ENCODE results near the gene ABI3BP. TPM values are rescaled to one million over a fixed set of nuclear protein-coding genes. Genes with fewer than 3 reads are reported as not detected.

The ABI3BP gene
- total and polyA plus RNA-seq, 2 experiments from 2014 or later: 0.42 to 0.57 TPM

DNA sequence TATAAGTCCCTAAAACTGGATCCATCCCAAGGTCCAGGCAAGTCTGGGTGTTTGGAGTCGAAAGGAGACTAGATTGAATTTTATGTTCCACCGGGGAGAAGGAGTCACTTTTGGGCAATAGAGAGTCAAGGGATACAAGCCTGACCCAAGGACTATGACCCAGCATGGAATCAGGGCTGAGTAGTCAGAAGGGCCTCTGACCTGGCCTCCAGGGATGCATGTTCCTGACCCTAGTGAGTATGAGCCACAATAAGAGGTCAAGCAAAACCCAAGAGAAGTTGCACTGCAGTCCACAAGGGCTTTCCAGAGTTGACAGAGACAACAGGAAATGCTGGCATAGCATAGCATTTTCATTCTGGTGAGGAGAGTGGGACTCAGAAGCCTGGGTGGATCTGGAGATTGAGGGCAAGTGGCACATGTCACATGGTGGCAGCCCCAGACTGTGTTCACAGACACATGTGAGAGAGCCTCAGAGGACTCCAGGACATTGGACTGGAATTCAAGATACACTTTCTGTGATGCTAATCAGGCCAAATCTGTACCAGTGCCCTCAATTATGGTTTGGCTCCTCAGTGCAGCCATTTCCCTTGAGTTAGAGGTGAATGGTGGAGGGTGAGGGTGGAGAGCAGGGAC is 217.0 kb downstream of the ABI3BP start:
- no peak overlapping the region for H3K27ac ChIP-seq (ENCODE audit: low read depth)
- no peaks in the 10 kb centered on the region for H3K36me3 Mint-ChIP-seq (ENCODE audit: low read depth)
- peaks cover 4% of the 10 kb centered on the region for H3K9me2 ChIP-seq (ENCODE audit: insufficient read depth)
- H3K4me3 ChIP-seq: no peak overlapping the region
- H3K4me1 ChIP-seq (ENCODE audit: insufficient read depth): no peaks in the 10 kb centered on the region
- H3K27me3 ChIP-seq (ENCODE audit: insufficient read depth): no peaks in the 10 kb centered on the region
- no peaks in the 10 kb centered on the region for H3K27me3 Mint-ChIP-seq (ENCODE audit: insufficient read depth, low read depth, poor library complexity)
- no peaks in the 10 kb centered on the region for H3K4me1 Mint-ChIP-seq
- H4K20me1 ChIP-seq (replicated peaks; ENCODE audit: insufficient read depth): no peaks in the 10 kb centered on the region
- no peaks in the 10 kb centered on the region for H3K9me3 Mint-ChIP-seq
- H3K79me2 ChIP-seq (replicated peaks; ENCODE audit: insufficient read depth): no peaks in the 10 kb centered on the region
- no peak overlapping the region for H2AFZ ChIP-seq
- no peaks in the 10 kb centered on the region for H3F3A ChIP-seq (replicated peaks; ENCODE audit: low read depth)
- no peak overlapping the region for H3K27ac Mint-ChIP-seq
- H3K4me3 Mint-ChIP-seq: no peak overlapping the region
- no peak for DNase-seq (ENCODE audit: low spot score)
- TF ChIP-seq JUNB (IDR thresholded peaks at IDR 0.05; ENCODE audit: unreplicated experiment): no peak
- no peak for TF ChIP-seq CREB1 (CRISPR knock-in tag; IDR thresholded peaks at IDR 0.05; ENCODE audit: low read depth)
- no peak for TF ChIP-seq NANOG (IDR thresholded peaks at IDR 0.05; ENCODE audit: borderline replicate concordance)
- no peak overlapping the region for H3K4me2 ChIP-seq
- no peak for ATAC-seq
- H3K36me3 ChIP-seq (ENCODE audit: insufficient read depth): no peaks in the 10 kb centered on the region

DNA sequence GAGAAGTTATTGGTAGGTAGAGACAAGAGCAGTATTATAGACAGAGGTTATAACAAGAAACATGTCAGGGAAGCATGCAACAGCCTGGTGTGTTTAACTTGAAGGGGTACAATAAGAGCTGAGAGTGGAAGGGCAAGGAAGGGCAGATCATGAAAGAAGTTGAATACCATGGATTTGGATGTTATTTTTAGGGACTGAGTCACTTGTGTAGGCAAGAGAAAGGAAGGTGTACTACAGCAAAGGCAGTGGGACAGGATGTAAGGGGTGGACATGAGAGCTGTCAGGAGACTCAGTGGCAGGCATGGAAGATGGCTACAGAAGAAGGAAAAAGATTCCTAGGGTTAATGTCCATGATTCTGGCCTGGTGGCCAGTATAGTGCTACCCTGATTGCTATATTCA is 217.6 kb downstream of the ABI3BP start:
- DNase-seq (ENCODE audit: low spot score) (no peak), ATAC-seq (no peak)
- Mint-ChIP-seq H3K4me1 (peaks cover 2% of the 10 kb centered on the region; the same call in 2 of the 3 replicates), H3K9me3 (no peaks in the 10 kb centered on the region), H3K36me3 (ENCODE audit: low read depth) (no peaks in the 10 kb centered on the region), H3K27ac (no peak overlapping the region), H3K27me3 (ENCODE audit: insufficient read depth, low read depth, poor library complexity) (no peaks in the 10 kb centered on the region), H3K4me3 (no peak overlapping the region)
- Histone ChIP-seq H4K20me1 (replicated peaks; ENCODE audit: insufficient read depth) (no peaks in the 10 kb centered on the region), H3K27me3 (ENCODE audit: insufficient read depth) (no peaks in the 10 kb centered on the region), H2AFZ (no peak overlapping the region), H3F3A (replicated peaks; ENCODE audit: low read depth) (no peaks in the 10 kb centered on the region), H3K27ac (ENCODE audit: low read depth) (no peak overlapping the region), H3K79me2 (replicated peaks; ENCODE audit: insufficient read depth) (no peaks in the 10 kb centered on the region), H3K4me1 (ENCODE audit: insufficient read depth) (no peaks in the 10 kb centered on the region), H3K4me2 (no peak overlapping the region), H3K9me2 (ENCODE audit: insufficient read depth) (peaks cover 6% of the 10 kb centered on the region), H3K36me3 (ENCODE audit: insufficient read depth) (no peaks in the 10 kb centered on the region), H3K4me3 (no peak overlapping the region)
- TF ChIP-seq JUNB (IDR thresholded peaks at IDR 0.05; ENCODE audit: unreplicated experiment) (no peak), POLR2AphosphoS5 (IDR thresholded peaks at IDR 0.05; ENCODE audit: low read depth) (no peak), NANOG (IDR thresholded peaks at IDR 0.05; ENCODE audit: borderline replicate concordance) (no peak), STAT1 (IDR thresholded peaks at IDR 0.05; ENCODE audit: unreplicated experiment) (no peak), ZNF114 (CRISPR knock-in tag; IDR thresholded peaks at IDR 0.05) (no peak), ZNF331 (CRISPR knock-in tag; IDR thresholded peaks at IDR 0.05; ENCODE audit: low read depth) (no peak), EZH2 (IDR thresholded peaks at IDR 0.05; ENCODE audit: low read depth, unreplicated experiment) (no peak), EZH2phosphoT487 (IDR thresholded peaks at IDR 0.05; ENCODE audit: unreplicated experiment) (no peak)
- TF ChIP-seq, protein P1, sequence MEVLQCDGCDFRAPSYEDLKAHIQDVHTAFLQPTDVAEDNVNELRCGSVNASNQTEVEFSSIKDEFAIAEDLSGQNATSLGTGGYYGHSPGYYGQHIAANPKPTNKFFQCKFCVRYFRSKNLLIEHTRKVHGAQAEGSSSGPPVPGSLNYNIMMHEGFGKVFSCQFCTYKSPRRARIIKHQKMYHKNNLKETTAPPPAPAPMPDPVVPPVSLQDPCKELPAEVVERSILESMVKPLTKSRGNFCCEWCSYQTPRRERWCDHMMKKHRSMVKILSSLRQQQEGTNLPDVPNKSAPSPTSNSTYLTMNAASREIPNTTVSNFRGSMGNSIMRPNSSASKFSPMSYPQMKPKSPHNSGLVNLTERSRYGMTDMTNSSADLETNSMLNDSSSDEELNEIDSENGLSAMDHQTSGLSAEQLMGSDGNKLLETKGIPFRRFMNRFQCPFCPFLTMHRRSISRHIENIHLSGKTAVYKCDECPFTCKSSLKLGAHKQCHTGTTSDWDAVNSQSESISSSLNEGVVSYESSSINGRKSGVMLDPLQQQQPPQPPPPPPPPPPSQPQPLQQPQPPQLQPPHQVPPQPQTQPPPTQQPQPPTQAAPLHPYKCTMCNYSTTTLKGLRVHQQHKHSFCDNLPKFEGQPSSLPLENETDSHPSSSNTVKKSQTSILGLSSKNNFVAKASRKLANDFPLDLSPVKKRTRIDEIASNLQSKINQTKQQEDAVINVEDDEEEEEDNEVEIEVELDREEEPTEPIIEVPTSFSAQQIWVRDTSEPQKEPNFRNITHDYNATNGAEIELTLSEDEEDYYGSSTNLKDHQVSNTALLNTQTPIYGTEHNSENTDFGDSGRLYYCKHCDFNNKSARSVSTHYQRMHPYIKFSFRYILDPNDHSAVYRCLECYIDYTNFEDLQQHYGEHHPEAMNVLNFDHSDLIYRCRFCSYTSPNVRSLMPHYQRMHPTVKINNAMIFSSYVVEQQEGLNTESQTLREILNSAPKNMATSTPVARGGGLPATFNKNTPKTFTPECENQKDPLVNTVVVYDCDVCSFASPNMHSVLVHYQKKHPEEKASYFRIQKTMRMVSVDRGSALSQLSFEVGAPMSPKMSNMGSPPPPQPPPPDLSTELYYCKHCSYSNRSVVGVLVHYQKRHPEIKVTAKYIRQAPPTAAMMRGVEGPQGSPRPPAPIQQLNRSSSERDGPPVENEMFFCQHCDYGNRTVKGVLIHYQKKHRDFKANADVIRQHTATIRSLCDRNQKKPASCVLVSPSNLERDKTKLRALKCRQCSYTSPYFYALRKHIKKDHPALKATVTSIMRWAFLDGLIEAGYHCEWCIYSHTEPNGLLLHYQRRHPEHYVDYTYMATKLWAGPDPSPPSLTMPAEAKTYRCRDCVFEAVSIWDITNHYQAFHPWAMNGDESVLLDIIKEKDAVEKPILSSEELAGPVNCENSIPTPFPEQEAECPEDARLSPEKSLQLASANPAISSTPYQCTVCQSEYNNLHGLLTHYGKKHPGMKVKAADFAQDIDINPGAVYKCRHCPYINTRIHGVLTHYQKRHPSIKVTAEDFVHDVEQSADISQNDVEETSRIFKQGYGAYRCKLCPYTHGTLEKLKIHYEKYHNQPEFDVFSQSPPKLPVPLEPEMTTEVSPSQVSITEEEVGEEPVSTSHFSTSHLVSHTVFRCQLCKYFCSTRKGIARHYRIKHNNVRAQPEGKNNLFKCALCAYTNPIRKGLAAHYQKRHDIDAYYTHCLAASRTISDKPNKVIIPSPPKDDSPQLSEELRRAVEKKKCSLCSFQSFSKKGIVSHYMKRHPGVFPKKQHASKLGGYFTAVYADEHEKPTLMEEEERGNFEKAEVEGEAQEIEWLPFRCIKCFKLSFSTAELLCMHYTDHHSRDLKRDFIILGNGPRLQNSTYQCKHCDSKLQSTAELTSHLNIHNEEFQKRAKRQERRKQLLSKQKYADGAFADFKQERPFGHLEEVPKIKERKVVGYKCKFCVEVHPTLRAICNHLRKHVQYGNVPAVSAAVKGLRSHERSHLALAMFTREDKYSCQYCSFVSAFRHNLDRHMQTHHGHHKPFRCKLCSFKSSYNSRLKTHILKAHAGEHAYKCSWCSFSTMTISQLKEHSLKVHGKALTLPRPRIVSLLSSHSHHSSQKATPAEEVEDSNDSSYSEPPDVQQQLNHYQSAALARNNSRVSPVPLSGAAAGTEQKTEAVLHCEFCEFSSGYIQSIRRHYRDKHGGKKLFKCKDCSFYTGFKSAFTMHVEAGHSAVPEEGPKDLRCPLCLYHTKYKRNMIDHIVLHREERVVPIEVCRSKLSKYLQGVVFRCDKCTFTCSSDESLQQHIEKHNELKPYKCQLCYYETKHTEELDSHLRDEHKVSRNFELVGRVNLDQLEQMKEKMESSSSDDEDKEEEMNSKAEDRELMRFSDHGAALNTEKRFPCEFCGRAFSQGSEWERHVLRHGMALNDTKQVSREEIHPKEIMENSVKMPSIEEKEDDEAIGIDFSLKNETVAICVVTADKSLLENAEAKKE (CRISPR knock-in tag; IDR thresholded peaks at IDR 0.05): no peak
- TF ChIP-seq, protein P2, sequence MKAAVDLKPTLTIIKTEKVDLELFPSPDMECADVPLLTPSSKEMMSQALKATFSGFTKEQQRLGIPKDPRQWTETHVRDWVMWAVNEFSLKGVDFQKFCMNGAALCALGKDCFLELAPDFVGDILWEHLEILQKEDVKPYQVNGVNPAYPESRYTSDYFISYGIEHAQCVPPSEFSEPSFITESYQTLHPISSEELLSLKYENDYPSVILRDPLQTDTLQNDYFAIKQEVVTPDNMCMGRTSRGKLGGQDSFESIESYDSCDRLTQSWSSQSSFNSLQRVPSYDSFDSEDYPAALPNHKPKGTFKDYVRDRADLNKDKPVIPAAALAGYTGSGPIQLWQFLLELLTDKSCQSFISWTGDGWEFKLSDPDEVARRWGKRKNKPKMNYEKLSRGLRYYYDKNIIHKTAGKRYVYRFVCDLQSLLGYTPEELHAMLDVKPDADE (IDR thresholded peaks at IDR 0.05): no peak
- TF ChIP-seq, protein P3, sequence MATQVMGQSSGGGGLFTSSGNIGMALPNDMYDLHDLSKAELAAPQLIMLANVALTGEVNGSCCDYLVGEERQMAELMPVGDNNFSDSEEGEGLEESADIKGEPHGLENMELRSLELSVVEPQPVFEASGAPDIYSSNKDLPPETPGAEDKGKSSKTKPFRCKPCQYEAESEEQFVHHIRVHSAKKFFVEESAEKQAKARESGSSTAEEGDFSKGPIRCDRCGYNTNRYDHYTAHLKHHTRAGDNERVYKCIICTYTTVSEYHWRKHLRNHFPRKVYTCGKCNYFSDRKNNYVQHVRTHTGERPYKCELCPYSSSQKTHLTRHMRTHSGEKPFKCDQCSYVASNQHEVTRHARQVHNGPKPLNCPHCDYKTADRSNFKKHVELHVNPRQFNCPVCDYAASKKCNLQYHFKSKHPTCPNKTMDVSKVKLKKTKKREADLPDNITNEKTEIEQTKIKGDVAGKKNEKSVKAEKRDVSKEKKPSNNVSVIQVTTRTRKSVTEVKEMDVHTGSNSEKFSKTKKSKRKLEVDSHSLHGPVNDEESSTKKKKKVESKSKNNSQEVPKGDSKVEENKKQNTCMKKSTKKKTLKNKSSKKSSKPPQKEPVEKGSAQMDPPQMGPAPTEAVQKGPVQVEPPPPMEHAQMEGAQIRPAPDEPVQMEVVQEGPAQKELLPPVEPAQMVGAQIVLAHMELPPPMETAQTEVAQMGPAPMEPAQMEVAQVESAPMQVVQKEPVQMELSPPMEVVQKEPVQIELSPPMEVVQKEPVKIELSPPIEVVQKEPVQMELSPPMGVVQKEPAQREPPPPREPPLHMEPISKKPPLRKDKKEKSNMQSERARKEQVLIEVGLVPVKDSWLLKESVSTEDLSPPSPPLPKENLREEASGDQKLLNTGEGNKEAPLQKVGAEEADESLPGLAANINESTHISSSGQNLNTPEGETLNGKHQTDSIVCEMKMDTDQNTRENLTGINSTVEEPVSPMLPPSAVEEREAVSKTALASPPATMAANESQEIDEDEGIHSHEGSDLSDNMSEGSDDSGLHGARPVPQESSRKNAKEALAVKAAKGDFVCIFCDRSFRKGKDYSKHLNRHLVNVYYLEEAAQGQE (IDR thresholded peaks at IDR 0.05; ENCODE audit: unreplicated experiment): no peak

All from GM23338 (cell line).